AG09309 (cell line): ENCODE results near the gene GAB2.

Experiments
- DNase-seq: peaks from one replicate; pipeline ENCODE4 v3.0.0-alpha.2; 2010; ENCODE audit warnings: low read depth
- H3K4me3 ChIP-seq: 2 replicates; pipeline ENCODE4 v1.5.1; 2011; ENCODE audit warnings: mild to moderate bottlenecking, low read depth, low read length, moderate library complexity; ENCODE audit not compliant: control insufficient read depth
- CTCF ChIP-seq: IDR thresholded peaks from 2 replicates; pipeline ENCODE4 v1.5.1; 2011; ENCODE audit warnings: mild to moderate bottlenecking, low read depth, low read length, inconsistent platforms; ENCODE audit not compliant: insufficient read depth, control insufficient read depth; ENCODE audit errors: missing control alignments

The GAB2 gene

GRCh38 chr11:78310500-78310909 lies 107.1 kb downstream of the GAB2 start:
- no peak overlapping the region for H3K4me3 ChIP-seq
- no peak for TF ChIP-seq CTCF
- no peak for DNase-seq

- TF ChIP-seq CTCF = no peak
- no peak for DNase-seq
These were observed 113.4 kb downstream of the GAB2 start for GRCh38 chr11:78304201-78304600.

GRCh38 chr11:78300108-78300839 lies 117.3 kb downstream of the GAB2 start:
- no peak for TF ChIP-seq CTCF
- no peak overlapping the region for H3K4me3 ChIP-seq
- no peak for DNase-seq

More at GRCh38 chr11:78304201-78304600, 113.4 kb downstream of the GAB2 start:
- H3K4me3 ChIP-seq = no peak overlapping the region

GRCh38 chr11:78299000-78299710 lies 118.5 kb downstream of the GAB2 start:
- H3K4me3 ChIP-seq = no peak overlapping the region
- no peak for TF ChIP-seq CTCF
- DNase-seq = no peak

GRCh38 chr11:78298291-78298771 lies 119.3 kb downstream of the GAB2 start:
- no peak overlapping the region for H3K4me3 ChIP-seq
- no peak for DNase-seq
- no peak for TF ChIP-seq CTCF

- no peak for TF ChIP-seq CTCF
- no peak overlapping the region for H3K4me3 ChIP-seq
- DNase-seq = no peak
These were observed 121.4 kb downstream of the GAB2 start for GRCh38 chr11:78295991-78296930.
